GM18867 (cell line): Measurements from ENCODE around the gene PTPRD.

ENCODE experiments used
- ATAC-seq: cut with Tn5 transposase; IDR thresholded peaks from one replicate; pipeline ENCODE4 v1.9.1; 2021; ENCODE audit warnings: mild to moderate bottlenecking, moderate library complexity; ENCODE audit not compliant: unreplicated experiment

PTPRD gene

GRCh38 chr9:8764051-8764450, 1848.8 kb downstream of the PTPRD start:
- no peak for ATAC-seq

DNA sequence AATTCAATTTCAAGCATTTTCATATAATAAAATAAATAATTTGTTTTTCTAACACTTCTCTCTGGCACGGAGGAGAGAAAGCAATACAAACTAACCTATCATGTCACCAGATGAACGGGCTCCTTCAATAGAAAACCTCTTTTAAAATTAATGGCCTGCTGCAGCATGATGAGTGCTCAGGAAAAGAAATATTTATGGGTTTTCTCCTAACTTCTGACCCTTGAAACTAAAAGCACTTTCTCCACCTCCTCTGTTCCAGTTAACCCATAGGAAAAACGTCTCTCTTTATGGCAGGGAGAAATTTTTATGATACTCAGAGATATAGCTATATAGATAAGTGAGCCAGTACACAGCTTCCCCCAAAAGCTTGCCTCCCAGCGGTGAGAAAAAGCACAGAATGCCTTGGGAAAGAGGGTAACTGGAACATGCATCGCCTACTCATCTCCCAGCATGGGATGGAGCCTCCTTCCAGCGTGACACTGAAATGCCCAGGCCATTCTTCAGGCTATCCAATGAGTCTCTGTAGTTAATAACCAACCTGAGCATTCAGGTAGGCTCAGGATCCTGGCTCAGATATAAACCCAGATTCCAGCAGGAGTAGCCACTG, 1850.2 kb downstream of the PTPRD start:
- ATAC-seq, result no peak

DNA sequence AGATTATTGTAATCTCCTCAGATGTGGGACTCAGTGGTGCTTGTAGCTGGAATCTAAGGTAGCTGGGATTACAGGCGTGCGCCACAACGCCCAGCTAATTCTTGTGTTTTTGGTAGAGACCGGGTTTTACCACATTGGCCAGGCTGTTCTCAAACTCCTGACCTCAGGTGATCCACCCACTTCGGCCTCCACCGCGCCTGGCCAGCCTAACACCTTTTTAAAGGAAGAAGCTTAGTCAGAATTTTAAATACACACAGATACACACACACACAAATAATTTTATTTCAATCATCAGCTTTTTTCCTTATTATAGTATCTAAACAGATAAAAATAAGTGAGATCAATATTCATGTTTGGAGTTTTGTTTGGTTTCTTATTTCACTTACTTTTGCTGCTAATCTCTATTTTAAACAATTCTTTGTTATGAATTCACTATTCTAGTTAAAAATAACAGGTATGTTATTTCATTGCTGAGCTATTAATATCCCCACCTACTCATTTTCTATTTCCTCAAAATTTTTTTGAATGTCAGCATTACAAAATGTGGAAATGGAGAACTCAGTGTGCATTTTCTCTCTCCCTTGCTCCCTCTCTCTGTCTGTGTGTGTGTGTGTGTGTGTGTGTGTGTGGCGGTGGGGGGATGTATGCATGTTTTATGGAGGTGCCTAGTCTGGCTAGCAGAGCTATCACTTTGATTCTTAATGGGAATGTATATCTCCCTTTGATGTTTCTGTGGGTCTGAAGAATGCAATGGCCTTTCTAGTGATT, 1852.6 kb downstream of the PTPRD start:
- no peak for ATAC-seq

GRCh38 chr9:8757881-8758280, 1854.9 kb downstream of the PTPRD start:
- ATAC-seq, result no peak

DNA sequence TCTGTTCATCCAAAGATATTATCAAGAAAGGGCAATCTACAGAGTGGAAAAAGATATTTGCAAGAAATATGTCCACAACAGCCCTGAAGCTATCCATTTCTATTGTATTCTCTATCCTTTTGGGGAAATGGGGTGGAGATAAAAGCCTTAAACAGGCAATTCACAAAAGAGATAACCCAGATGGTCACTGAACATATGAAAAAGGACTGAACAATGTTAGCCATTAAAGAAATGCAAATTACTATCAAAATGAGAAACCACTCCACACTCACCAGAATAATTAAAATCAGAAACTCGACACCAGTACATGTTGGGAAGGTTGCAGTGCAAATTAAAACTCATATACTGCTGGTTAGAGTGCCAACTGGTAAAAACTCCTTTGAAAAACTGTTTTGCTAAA, 1858.1 kb downstream of the PTPRD start:
- no peak for ATAC-seq

DNA sequence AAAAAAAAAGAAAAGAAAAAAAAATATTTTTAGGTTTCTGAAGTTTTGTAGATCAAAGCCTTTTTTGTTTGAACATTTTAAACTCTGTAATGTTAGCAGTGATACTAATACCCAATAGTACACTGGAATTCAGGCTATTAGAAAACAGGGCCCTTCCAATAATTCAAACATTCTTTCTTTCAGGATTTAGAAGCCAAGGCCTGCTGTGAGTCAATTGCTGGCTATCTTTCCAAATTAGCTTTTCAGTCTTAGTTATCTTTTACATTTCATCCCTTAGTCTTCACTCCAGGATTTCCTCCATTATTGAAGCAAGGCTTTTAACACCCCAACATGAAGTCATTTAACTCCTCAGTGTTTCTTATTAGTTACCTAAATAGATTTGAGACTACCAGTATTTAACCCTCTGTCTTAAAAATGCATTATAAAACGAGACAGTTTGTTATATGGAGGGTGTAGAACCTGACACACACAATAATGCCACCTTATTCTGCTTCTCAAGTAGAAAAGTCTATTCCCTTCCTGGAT, 1861.3 kb downstream of the PTPRD start:
- ATAC-seq, result no peak

DNA sequence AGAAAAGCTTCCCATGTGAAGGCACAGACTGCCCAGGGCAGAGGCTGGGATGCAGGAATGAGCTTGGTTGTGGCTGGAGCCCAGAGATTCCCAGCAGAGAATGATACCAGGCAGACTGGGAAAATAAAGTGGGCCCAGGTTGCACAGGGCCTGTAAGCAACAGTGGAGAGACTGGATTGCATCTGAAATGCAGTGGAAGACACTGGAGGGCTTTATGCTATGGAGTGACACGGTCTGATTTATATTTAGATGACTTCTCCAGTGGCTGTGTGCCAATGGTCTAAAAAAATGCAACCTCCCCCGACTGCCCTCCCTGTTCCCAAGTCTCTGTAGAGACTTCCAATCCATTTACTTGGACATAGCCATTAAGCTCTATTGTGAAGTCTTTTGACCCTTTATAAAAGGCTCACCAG, 1862.2 kb downstream of the PTPRD start:
- ATAC-seq, result no peak

- ATAC-seq, result no peak
Measured at GRCh38 chr9:8745347-8745746, 1867.5 kb downstream of the PTPRD start.

DNA sequence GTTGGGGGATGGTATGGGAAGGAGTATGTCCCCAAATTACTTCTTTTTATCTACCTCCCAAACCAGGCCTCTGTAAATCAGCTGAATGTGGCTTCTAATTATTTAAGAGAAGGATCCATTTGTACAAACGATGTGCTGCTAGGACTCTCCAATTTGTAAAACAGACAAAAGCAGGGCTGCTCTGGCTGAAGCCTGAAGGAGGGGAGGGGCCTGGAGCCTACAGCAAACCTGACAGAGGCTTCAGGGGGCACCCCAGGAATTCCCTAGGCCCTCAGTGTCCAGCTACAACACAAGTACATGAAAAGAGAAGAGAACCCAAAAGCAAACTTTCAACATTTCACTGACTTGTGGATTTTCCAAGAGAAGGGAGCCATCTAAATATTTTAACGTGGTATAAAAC, 1873.9 kb downstream of the PTPRD start:
- ATAC-seq, result no peak

- no peak for ATAC-seq
Measured at GRCh38 chr9:8736805-8737204, 1876.0 kb downstream of the PTPRD start.

DNA sequence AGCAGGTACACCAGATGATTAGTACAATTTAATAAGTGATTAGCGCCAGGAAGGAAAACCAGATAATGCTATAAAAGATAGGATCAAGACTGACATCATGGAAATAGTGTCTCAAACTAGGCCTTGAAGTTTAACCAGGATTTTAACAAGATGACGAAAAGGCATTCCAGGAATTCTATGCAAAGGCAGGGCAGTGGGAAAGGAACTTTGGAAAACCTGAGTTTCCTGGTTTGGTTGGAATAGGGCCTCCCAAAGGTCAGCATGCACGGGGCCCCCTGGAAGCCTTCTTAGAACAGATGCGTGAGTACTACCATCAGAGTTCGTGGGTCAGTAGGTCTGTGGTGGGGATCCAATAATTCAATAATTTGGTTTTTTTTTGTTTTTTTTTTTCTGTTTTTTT, 1878.0 kb downstream of the PTPRD start:
- ATAC-seq, result no peak

DNA sequence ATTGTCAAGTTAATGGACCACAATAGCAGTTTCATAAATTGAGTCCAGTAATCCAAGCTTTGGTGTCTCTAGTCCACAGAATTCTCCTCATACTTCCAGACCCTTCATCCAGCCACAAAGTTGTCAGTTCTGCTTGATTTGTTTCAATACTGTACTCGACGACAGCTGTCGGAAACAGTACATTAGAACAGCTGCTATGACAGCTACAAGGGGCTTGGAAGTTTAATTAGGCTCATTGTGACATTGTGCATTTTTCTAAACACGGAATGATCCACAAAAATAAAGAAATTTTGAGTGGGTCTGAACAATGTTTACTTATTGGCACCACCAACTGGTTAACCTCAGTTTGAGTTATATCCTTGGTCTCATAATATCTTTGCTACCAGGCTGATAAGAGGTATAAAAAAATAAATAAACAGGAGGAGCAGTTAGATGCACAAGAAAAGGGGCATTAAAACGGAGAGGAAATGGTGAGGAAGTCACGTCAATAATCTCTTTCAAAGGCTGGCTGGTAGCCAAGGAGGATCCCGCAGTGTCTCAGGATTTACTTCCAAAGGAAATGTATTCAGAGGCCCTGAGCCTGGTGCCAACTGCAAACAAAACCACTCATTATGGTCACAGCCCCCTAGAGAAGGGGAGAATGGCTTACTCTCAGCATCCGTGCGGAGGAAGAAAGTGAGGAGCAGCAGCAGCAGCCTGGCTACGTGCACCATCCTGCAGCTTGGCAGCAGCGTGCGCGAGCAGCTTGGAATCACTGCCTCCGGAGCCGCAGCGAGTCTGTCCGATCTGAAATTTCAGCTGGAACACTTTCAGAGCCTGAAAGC, 1879.5 kb downstream of the PTPRD start:
- no peak for ATAC-seq

DNA sequence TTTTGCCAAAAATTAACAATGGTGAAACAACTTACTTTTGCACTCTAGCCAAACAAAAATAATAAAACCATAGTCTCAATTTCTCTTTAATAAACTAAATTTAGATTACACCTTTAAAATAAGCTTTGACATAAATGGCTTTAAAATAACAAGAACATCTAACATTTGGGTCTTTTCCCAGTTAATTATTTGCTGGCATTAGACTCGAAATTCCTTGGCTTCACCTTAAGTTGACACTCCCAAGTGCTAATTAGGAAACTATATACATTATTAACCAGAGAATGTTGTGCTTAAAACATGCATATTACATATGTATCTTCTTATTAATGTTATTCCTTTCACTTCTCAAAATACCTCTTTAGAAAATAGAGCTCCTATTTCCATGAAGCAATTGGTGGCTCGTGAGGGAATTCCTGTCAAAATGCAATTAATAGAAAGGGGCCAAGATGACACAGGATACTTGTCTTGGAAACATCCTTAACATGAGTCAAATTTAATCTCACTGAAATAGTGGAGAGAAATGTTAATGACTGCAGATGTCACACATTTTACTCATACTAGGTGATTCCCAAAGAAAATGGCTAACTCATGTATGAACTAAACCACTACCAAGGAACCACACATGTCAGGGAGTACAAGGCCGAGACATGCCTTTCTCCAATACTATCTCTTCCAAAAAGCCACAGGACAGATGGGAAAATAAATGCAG, 1880.3 kb downstream of the PTPRD start:
- ATAC-seq, result no peak

GRCh38 chr9:8730618-8731017, 1882.2 kb downstream of the PTPRD start:
- ATAC-seq, result no peak

DNA sequence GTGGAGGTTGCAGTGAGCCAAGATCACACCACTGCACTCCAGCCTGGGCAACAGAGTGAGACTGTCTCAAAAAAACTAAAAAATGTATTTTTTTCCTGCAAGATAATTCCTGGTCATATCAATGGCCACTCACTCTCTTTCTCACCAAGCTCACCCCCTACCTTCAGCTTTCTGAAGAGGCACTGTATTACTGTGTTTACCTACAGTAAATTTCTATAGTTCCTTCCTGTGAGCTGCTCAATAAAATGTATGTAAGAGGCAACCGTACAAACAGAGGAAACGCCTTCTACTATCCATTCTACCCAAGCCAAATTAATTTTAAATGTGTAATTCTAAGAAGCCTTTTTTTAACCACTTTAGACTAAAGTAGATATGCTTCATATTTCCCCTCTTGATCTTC, 1883.9 kb downstream of the PTPRD start:
- no peak for ATAC-seq

DNA sequence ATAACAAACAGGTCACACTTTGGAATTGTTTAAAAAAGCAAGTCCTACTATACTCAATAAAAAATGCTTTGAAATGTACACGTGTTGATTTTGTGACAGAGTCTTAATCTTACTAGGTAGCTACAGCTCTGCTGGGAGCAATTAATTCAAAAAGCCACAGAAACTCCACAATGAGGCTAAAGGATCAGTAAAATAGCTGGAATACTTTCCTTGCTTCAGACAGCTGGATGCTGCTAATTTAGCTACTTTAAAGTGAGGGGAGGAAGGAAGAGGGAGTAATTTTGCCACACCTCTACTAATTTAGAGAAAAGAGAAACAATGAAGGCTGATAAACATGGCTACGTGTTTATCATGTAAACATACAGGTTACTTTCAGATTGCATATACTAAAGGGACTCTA, 1885.6 kb downstream of the PTPRD start:
- no peak for ATAC-seq

GRCh38 chr9:8726692-8727091, 1886.1 kb downstream of the PTPRD start:
- no peak for ATAC-seq

GRCh38 chr9:8725635-8726034, 1887.2 kb downstream of the PTPRD start:
- no peak for ATAC-seq

DNA sequence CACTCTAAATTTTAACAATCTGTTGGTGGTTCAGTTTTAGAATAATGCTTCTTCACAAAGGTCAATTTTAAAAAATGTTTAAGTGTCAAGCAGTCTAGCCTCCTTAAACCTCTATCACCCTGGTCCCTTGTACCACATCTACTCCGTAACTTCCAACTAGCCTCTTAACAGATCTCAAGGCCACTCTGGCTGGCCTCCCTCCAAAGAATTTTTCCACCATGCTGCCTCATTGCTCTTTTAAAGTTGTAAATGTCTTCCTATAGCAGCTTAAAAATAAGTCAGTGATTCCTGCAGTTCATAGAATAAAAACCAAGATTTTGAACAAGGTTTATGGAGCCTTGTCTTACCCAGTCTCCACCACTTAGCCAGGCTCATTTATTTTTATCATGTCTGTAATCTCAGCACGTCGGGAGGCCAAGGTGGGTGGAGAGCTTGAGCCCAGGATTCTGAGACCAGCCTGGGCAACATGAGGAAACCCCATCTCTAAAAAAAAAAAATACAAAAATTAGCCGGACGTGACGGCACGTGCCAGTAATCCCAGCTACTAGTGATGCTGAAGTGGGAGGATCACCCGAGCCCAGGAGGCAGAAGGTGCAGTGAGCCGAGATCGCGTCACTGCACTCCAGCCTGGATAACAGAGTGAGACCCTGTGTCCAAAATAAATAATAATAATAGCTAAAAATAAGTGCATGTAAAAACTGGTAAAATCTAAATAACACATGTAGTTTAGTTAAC, 1888.4 kb downstream of the PTPRD start:
- no peak for ATAC-seq

GRCh38 chr9:8723195-8723594, 1889.6 kb downstream of the PTPRD start:
- no peak for ATAC-seq
